Stimulated activated CD8-positive, alpha-beta memory T cell treated with anti-CD3 and anti-CD28 coated beads, Interleukin-7, amount 100 ng/mL, for 48 hours (primary cell): ENCODE results near the gene PAX5.

ENCODE experiments used
- DNase-seq, 2 donors: peaks; one replicate each; pipeline ENCODE4 v3.0.0-alpha.2; 2020; ENCODE audit warnings: low read depth in 1 of 2; ENCODE audit errors: extremely low read depth in 1 of 2

PAX5 gene

DNA sequence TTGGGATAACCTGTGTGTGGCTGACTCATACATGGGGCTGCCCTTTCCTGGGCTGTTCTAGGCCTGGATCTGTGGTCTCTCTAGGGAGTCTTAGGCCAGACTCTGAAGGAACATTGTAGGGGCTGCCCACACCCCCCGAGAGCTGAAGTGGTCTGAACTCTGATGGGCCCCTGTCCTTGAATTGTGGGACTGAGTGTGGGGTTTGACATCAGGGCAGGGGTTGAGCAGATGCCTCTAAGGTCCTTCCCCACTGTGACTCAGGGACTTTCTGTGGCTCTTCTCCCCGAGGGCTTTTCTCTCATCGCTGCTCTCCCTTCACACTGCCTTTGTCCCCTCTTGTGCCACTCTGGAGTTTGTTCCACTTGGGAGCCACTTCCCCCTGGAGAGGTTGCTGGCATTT lies 246.4 kb downstream of the PAX5 start:
- DNase-seq, result no peak
